Amniotic stem cell (primary cell): ENCODE measurements around the gene R3HDM1.
"Not testable (repeated sequence)": the region's sequence is repeated elsewhere in the genome, so short reads cannot be mapped to it uniquely, and the experiment has no call there.

Source experiments
- DNase-seq: peaks from one replicate; lab custom pipeline; 2025; lab: John Stamatoyannopoulos, UW

R3HDM1 gene

GRCh38 chr2:135641156-135642068, 110.1 kb downstream of the R3HDM1 start:
- no peak for DNase-seq

GRCh38 chr2:135647836-135648579, 116.7 kb downstream of the R3HDM1 start:
- DNase-seq, result no peak

GRCh38 chr2:135650721-135651120, 119.4 kb downstream of the R3HDM1 start:
- no peak for DNase-seq

- no peak for DNase-seq
Observed at GRCh38 chr2:135651717-135652116, 120.4 kb downstream of the R3HDM1 start.

- not testable (repeated sequence) for DNase-seq
Observed at GRCh38 chr2:135654239-135654638, 123.0 kb downstream of the R3HDM1 start.

GRCh38 chr2:135657806-135658582, 126.7 kb downstream of the R3HDM1 start:
- no peak for DNase-seq

GRCh38 chr2:135662088-135662487, 130.8 kb downstream of the R3HDM1 start:
- no peak for DNase-seq

- no peak for DNase-seq
Observed at GRCh38 chr2:135663148-135663700, 131.9 kb downstream of the R3HDM1 start.

- no peak for DNase-seq
Observed at GRCh38 chr2:135664623-135665068, 133.4 kb downstream of the R3HDM1 start.

- DNase-seq, result no peak
Observed at GRCh38 chr2:135667045-135667444, 135.8 kb downstream of the R3HDM1 start.

- no peak for DNase-seq
Observed at GRCh38 chr2:135674453-135674852, 143.2 kb downstream of the R3HDM1 start.

- no peak for DNase-seq
Observed at GRCh38 chr2:135676031-135676430, 144.7 kb downstream of the R3HDM1 start.

GRCh38 chr2:135679125-135679524, 147.8 kb downstream of the R3HDM1 start:
- no peak for DNase-seq

GRCh38 chr2:135685361-135685760, 154.1 kb downstream of the R3HDM1 start:
- peak; percentile 11 for DNase-seq

- DNase-seq, result no peak
Observed at GRCh38 chr2:135688978-135689377, 157.7 kb downstream of the R3HDM1 start.

GRCh38 chr2:135689679-135690078, 158.4 kb downstream of the R3HDM1 start:
- DNase-seq, result no peak

GRCh38 chr2:135694711-135695110, 163.4 kb downstream of the R3HDM1 start:
- no peak for DNase-seq

GRCh38 chr2:135698838-135699237, 167.6 kb downstream of the R3HDM1 start:
- DNase-seq, result no peak

- peak; percentile 26 for DNase-seq
Observed at GRCh38 chr2:135701442-135701841, 170.2 kb downstream of the R3HDM1 start.

- DNase-seq, result no peak
Observed at GRCh38 chr2:135703300-135703699, 172.0 kb downstream of the R3HDM1 start.

GRCh38 chr2:135704075-135704474, 172.8 kb downstream of the R3HDM1 start:
- not testable (repeated sequence) for DNase-seq

- no peak for DNase-seq
Observed at GRCh38 chr2:135708159-135708558, 176.9 kb downstream of the R3HDM1 start.
